Measurements from ENCODE around the gene RAB22A.

Gene RAB22A

GRCh38 chr20:58327211-58327610 lies 17.7 kb downstream of the RAB22A start:
- H4K20me1 ChIP-seq (ENCODE audit: insufficient read depth, low read length) = peaks cover 38% of the 10 kb centered on the region
- no peak overlapping the region for H3K4me2 ChIP-seq (ENCODE audit: insufficient read depth, low read length)

GRCh38 chr20:58328836-58329235 lies 19.3 kb downstream of the RAB22A start:
- Histone ChIP-seq H3K4me1 (ENCODE audit: insufficient read depth, low read length) (no peaks in the 10 kb centered on the region), H3K36me3 (ENCODE audit: insufficient read depth, low read length) (peaks cover 13% of the 10 kb centered on the region; the same call in 1 of the 2 replicates), H2AFZ (ENCODE audit: low read depth, low read length) (no peak overlapping the region), H3K9me3 (ENCODE audit: insufficient read depth, low read length, severe bottlenecking) (no peaks in the 10 kb centered on the region), H3K4me2 (ENCODE audit: insufficient read depth, low read length) (no peak overlapping the region), H3K79me2 (ENCODE audit: insufficient read depth, low read length) (peaks cover 86% of the 10 kb centered on the region), H3K27me3 (ENCODE audit: insufficient read depth, low read length, poor library complexity) (no peaks in the 10 kb centered on the region), H3K4me3 (ENCODE audit: low read depth in 1 of 2, low read length in 2 of 2) (no peak overlapping the region), H3K27ac (ENCODE audit: low read length) (no peak overlapping the region), H4K20me1 (ENCODE audit: insufficient read depth, low read length) (peaks cover 39% of the 10 kb centered on the region), H3K9ac (ENCODE audit: low read depth, low read length) (no peak overlapping the region)
- ATAC-seq (ENCODE audit: insufficient read depth, low read depth) (no peak), DNase-seq (no peak)
- no peak for TF ChIP-seq EZH2 (IDR thresholded peaks at IDR 0.05; ENCODE audit: borderline replicate concordance, low read depth, low read length, severe bottlenecking)
- TF ChIP-seq CTCF (IDR thresholded peaks at IDR 0.05; ENCODE audit: borderline replicate concordance, extremely low read depth, low read length, poor library complexity, severe bottlenecking) = no peak

More at GRCh38 chr20:58327211-58327610, 17.7 kb downstream of the RAB22A start:
- H3K27ac ChIP-seq (ENCODE audit: low read length) = no peak overlapping the region
- DNase-seq = no peak
- no peak overlapping the region for H3K4me3 ChIP-seq (ENCODE audit: low read depth in 1 of 2, low read length in 2 of 2)
- no peak overlapping the region for H2AFZ ChIP-seq (ENCODE audit: low read depth, low read length)
- no peaks in the 10 kb centered on the region for H3K27me3 ChIP-seq (ENCODE audit: insufficient read depth, low read length, poor library complexity)
- H3K9ac ChIP-seq (ENCODE audit: low read depth, low read length) = no peak overlapping the region
- no peaks in the 10 kb centered on the region for H3K4me1 ChIP-seq (ENCODE audit: insufficient read depth, low read length)
- ATAC-seq (ENCODE audit: insufficient read depth, low read depth) = no peak
- H3K36me3 ChIP-seq (ENCODE audit: insufficient read depth, low read length) = peaks cover 8% of the 10 kb centered on the region; the same call in 1 of the 2 replicates
- H3K9me3 ChIP-seq (ENCODE audit: insufficient read depth, low read length, severe bottlenecking) = no peaks in the 10 kb centered on the region
- H3K79me2 ChIP-seq (ENCODE audit: insufficient read depth, low read length) = peaks cover 91% of the 10 kb centered on the region
- no peak for TF ChIP-seq CTCF (IDR thresholded peaks at IDR 0.05; ENCODE audit: borderline replicate concordance, extremely low read depth, low read length, poor library complexity, severe bottlenecking)
- TF ChIP-seq EZH2 (IDR thresholded peaks at IDR 0.05; ENCODE audit: borderline replicate concordance, low read depth, low read length, severe bottlenecking) = no peak

GRCh38 chr20:58329711-58330110 lies 20.2 kb downstream of the RAB22A start:
- H3K36me3 ChIP-seq (ENCODE audit: insufficient read depth, low read length) = peaks cover 13% of the 10 kb centered on the region; the same call in 1 of the 2 replicates
- DNase-seq (no peak), ATAC-seq (ENCODE audit: insufficient read depth, low read depth) (no peak)
- no peaks in the 10 kb centered on the region for H3K27me3 ChIP-seq (ENCODE audit: insufficient read depth, low read length, poor library complexity)
- no peak overlapping the region for H3K4me2 ChIP-seq (ENCODE audit: insufficient read depth, low read length)
- no peak overlapping the region for H2AFZ ChIP-seq (ENCODE audit: low read depth, low read length)
- no peak overlapping the region for H3K9ac ChIP-seq (ENCODE audit: low read depth, low read length)
- H3K9me3 ChIP-seq (ENCODE audit: insufficient read depth, low read length, severe bottlenecking) = no peaks in the 10 kb centered on the region
- H3K4me3 ChIP-seq (ENCODE audit: low read depth in 1 of 2, low read length in 2 of 2) = no peak overlapping the region
- H4K20me1 ChIP-seq (ENCODE audit: insufficient read depth, low read length) = peaks cover 39% of the 10 kb centered on the region
- no peak overlapping the region for H3K27ac ChIP-seq (ENCODE audit: low read length)
- H3K4me1 ChIP-seq (ENCODE audit: insufficient read depth, low read length) = no peaks in the 10 kb centered on the region
- TF ChIP-seq EZH2 (IDR thresholded peaks at IDR 0.05; ENCODE audit: borderline replicate concordance, low read depth, low read length, severe bottlenecking) (no peak), CTCF (IDR thresholded peaks at IDR 0.05; ENCODE audit: borderline replicate concordance, extremely low read depth, low read length, poor library complexity, severe bottlenecking) (no peak)
- H3K79me2 ChIP-seq (ENCODE audit: insufficient read depth, low read length) = peaks cover 79% of the 10 kb centered on the region

- no peak for TF ChIP-seq CTCF (IDR thresholded peaks at IDR 0.05; ENCODE audit: borderline replicate concordance, extremely low read depth, low read length, poor library complexity, severe bottlenecking)
- TF ChIP-seq EZH2 (IDR thresholded peaks at IDR 0.05; ENCODE audit: borderline replicate concordance, low read depth, low read length, severe bottlenecking) = no peak
- Histone ChIP-seq H3K27me3 (ENCODE audit: insufficient read depth, low read length, poor library complexity) (no peaks in the 10 kb centered on the region), H3K9me3 (ENCODE audit: insufficient read depth, low read length, severe bottlenecking) (no peaks in the 10 kb centered on the region), H3K9ac (ENCODE audit: low read depth, low read length) (no peak overlapping the region), H3K27ac (ENCODE audit: low read length) (no peak overlapping the region), H2AFZ (ENCODE audit: low read depth, low read length) (no peak overlapping the region), H3K79me2 (ENCODE audit: insufficient read depth, low read length) (peaks cover 82% of the 10 kb centered on the region), H3K4me2 (ENCODE audit: insufficient read depth, low read length) (no peak overlapping the region), H3K4me3 (ENCODE audit: low read depth in 1 of 2, low read length in 2 of 2) (no peak overlapping the region), H3K36me3 (ENCODE audit: insufficient read depth, low read length) (peaks cover 13% of the 10 kb centered on the region; the same call in 1 of the 2 replicates), H3K4me1 (ENCODE audit: insufficient read depth, low read length) (no peaks in the 10 kb centered on the region), H4K20me1 (ENCODE audit: insufficient read depth, low read length) (peaks cover 42% of the 10 kb centered on the region)
- DNase-seq (no peak), ATAC-seq (ENCODE audit: insufficient read depth, low read depth) (no peak)
Measured at GRCh38 chr20:58330249-58330648, 20.7 kb downstream of the RAB22A start.

Measured in DND-41 (cell line).